GM10248 (cell line): ENCODE measurements around the gene SPOCK2.

Source experiments
- CTCF ChIA-PET: fragments of 300-600 bp; sonication (Branson Sonifier 250); formaldehyde crosslinking; extraction: SDS; loops from one replicate; lab custom pipeline; 2021; ENCODE audit warnings: antibody characterized with exemption; lab: Yijun Ruan, JAX
- POLR2A ChIA-PET: fragments of 350-650 bp; sonication (Branson Sonifier 250); formaldehyde crosslinking; extraction: SDS; loops from one replicate; lab custom pipeline; 2020; ENCODE audit warnings: antibody characterized with exemption; lab: Yijun Ruan, JAX
- DNase-seq: peaks from one replicate; pipeline ENCODE4 v3.0.0; 2012; ENCODE audit errors: extremely low spot score
- TF ChIP-seq, protein P1 (sequence below): IDR thresholded peaks from 2 replicates; pipeline ENCODE4 v1.5.1; 2012; ENCODE audit warnings: mild to moderate bottlenecking, low read depth; ENCODE audit errors: extremely low read depth, missing control alignments, control extremely low read depth

SPOCK2 gene

DNA sequence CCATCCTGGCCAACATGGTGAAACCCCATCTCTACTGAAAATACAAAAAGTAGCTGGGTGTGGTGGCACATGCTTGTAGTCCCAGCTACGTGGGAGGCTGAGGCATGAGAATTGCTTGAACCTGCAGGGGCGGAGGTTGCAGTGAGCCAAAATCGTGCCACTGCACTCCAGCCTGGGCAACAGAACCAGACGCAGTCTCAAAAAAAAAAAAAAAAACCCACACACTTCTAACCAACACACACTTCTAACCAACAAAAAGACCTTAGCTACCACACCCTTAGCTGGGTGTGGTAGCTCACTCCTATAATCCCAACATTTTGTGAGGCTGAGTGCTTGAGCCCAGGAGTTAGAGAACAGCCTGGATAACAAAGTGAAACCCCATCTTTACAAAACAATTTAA is 33.9 kb upstream of the SPOCK2 start:
- POLR2A ChIA-PET = interaction anchor here (0.6 kb wide), 1 partner anchor 504 kb away, joined by 4 read pairs; the partner anchor contains the start of gene MICU1
- no peak for DNase-seq
- TF ChIP-seq, protein P1, sequence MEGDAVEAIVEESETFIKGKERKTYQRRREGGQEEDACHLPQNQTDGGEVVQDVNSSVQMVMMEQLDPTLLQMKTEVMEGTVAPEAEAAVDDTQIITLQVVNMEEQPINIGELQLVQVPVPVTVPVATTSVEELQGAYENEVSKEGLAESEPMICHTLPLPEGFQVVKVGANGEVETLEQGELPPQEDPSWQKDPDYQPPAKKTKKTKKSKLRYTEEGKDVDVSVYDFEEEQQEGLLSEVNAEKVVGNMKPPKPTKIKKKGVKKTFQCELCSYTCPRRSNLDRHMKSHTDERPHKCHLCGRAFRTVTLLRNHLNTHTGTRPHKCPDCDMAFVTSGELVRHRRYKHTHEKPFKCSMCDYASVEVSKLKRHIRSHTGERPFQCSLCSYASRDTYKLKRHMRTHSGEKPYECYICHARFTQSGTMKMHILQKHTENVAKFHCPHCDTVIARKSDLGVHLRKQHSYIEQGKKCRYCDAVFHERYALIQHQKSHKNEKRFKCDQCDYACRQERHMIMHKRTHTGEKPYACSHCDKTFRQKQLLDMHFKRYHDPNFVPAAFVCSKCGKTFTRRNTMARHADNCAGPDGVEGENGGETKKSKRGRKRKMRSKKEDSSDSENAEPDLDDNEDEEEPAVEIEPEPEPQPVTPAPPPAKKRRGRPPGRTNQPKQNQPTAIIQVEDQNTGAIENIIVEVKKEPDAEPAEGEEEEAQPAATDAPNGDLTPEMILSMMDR = no peak
- CTCF ChIA-PET = interaction anchor here (1.2 kb wide), 1 partner anchor 11 kb away, joined by 5 read pairs; no protein-coding TSS in a partner anchor

DNA sequence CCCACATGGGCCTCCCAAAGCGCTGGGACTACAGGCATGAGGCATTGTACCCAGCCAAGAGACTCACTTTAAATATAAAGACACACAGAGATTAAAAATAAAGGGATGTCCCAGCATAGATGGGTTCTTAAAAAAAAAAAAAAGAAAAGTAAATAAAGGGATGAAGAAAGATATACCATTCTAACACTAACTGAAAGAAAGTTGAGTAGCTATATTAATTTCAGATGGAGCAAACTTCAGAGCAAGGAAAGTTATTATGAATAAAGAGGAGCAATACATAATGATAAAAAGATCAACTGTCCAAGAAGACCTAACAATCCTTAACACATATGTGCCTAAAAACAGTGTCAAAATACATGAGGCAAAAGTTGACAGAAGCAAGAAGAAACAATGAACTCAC is 33.0 kb upstream of the SPOCK2 start:
- CTCF ChIA-PET = no interaction called here
- TF ChIP-seq, protein P1 = no peak
- POLR2A ChIA-PET = no interaction called here
- no peak for DNase-seq

DNA sequence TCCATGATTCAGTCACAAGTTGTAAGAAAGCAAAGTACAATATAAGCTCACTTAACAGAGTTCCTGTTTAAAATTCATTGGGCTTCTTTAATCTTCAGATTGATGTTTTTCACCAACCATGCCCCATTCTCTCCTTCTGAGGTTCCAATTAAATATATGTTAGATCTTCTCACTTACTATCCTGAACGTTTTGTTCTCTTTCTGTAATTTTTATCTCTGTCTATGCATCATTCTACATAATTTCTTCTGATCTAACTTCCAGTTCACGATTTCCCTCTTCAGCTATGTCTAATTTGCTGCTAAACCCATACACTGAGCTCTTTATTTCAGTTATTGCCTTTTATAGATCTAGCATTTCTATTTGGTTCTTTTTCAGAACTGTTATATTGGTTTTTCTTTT is 28.0 kb upstream of the SPOCK2 start:
- DNase-seq = no peak
- ChIA-PET CTCF (interaction anchor here (1.0 to 2.8 kb wide), 5 partner anchors 10 to 220 kb away, joined by 3 to 13 read pairs (median 4); no protein-coding TSS in a partner anchor), POLR2A (no interaction called here)
- TF ChIP-seq, protein P1 = no peak

DNA sequence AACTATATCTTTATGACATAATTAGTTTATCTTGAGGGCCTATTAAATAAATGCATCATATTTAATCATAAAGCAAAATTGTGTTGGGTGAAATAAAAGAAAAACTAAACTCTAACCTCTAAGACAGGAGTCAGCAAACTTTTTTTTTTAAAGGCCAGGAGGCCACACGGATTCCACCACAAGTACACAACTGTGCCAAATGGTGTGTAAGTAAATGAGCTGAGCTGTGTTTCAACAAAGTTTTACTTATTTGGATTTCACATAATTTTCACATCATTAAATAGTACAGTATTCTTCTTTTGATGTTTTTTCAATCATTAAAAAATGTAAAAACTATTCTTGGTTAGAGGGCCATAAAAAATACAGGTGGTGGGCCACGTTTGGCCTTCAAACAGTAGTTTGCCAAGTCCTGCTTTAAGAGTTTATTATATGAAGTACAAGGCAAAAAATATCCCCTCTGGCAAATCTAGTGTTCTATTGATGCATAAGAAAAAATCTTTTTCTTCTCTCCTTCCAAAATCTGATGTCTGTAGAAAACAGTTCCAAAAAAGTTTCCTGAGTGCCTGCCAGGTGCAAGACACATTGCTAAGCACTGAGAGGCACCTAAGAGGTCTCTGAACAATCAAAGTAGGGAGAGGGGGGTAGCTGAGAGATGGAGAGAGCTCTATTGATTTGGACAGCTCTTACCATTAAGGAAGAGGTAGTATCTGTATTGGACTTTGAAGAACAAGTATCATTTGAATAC is 26.5 kb upstream of the SPOCK2 start:
- ChIA-PET POLR2A (no interaction called here), CTCF (interaction anchor here (1.0 to 2.8 kb wide), 7 partner anchors 11 to 219 kb away, joined by 3 to 13 read pairs (median 4); no protein-coding TSS in a partner anchor)
- TF ChIP-seq, protein P1 = no peak
- no peak for DNase-seq

DNA sequence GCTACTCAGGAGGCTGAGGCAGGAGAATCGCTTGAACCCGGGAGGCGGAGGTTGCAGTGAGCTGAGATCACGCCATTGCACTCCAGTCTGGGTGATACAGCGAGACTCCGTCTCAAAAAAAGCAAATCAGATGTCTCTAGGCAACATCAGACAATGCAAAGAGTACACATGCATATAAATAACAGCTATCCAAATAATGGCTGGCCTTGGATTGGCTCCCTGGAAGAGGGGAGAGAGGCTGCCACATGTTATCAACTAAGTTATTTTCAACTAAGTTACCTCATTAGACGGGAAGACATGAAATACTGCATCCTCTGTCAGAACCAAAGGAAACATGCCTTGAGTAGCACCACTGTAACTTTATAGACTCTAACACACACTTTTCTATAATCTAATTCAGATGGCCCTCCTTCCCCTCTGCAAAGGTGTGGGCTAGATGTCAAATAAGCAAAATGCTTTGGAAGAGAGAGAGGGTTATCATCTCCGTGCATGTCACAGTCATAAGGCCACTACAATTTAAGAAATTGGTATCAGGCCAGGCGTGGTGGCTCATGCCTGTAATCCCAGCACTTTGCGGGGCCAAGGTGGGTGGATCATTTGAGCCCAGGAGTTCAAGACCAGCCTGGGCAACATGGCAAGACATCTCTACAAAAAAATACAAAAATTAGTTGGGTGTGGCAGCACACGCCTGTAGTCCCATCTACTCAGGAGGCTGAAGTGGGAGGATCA is 22.5 kb upstream of the SPOCK2 start:
- ChIA-PET CTCF (no interaction called here), POLR2A (no interaction called here)
- no peak for DNase-seq
- TF ChIP-seq, protein P1 = no peak

DNA sequence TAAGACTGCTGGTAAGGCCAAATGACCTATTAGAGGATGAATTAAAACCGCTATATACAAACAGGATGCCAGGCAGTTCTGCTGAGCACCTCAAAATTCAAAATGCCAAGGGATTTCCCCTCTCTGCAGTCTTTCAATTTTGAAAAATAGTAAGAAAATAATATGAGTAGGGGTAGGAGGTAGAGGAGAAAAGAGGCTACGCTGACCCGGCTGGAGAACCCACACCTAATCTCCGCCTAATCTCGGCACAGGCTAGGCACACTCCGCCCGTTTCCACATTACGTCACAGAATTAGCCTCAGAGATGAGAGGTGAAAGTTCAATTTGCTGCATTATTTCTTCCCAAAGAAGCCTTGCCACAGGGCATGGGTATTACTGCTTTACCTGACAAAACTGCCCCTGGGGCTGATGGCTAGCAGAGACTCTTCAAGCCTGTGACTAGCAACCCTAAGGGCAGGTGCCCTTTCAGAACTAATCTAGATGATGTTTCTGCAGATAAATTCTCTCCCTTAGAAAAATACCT is 21.3 kb upstream of the SPOCK2 start:
- TF ChIP-seq, protein P1 = no peak
- ChIA-PET CTCF (no interaction called here), POLR2A (no interaction called here)

More for the DNA sequence above, 21.3 kb upstream of the SPOCK2 start:
- no peak for DNase-seq
